H9 (cell line): ENCODE data around the gene NUBPL. TPM values are rescaled to one million over a fixed set of nuclear protein-coding genes. Genes with fewer than 3 reads are reported as not detected.

Experiments used
- DNase-seq: peaks from one replicate; pipeline ENCODE4 v3.0.0-alpha.2; 2017
- H2AFZ ChIP-seq: one replicate; pipeline ENCODE4 v1.6.1; 2013; ENCODE audit warnings: mild to moderate bottlenecking, low read length, control low read depth, moderate library complexity
- H2AK5ac ChIP-seq: 2 replicates; pipeline ENCODE4 v1.6.1; 2013; ENCODE audit warnings: low read length, control low read depth, mixed read lengths; ENCODE audit not compliant: insufficient read length
- H2BK120ac ChIP-seq: one replicate; pipeline ENCODE4 v1.6.1; 2013; ENCODE audit warnings: low read depth, mild to moderate bottlenecking, low read length, control low read depth, inconsistent platforms; ENCODE audit not compliant: poor library complexity, severe bottlenecking
- H2BK12ac ChIP-seq: 2 replicates; pipeline ENCODE4 v1.6.1; 2013; ENCODE audit warnings: low read length, control low read depth, mixed read lengths, low read depth; ENCODE audit not compliant: insufficient read length
- H2BK15ac ChIP-seq: 2 replicates; pipeline ENCODE4 v1.6.1; 2013; ENCODE audit warnings: low read depth, low read length, control low read depth
- H2BK20ac ChIP-seq: one replicate; pipeline ENCODE4 v1.6.1; 2013; ENCODE audit warnings: low read depth, mild to moderate bottlenecking, low read length, control low read depth, inconsistent platforms; ENCODE audit not compliant: poor library complexity, severe bottlenecking
- H2BK5ac ChIP-seq: 2 replicates; pipeline ENCODE4 v1.6.1; 2013; ENCODE audit warnings: low read length, control low read depth, mixed read lengths; ENCODE audit not compliant: insufficient read length
- H3K14ac ChIP-seq: 2 replicates; pipeline ENCODE4 v1.6.1; 2013; ENCODE audit warnings: low read length, control low read depth; ENCODE audit not compliant: insufficient read depth
- H3K18ac ChIP-seq: 2 replicates; pipeline ENCODE4 v1.6.1; 2013; ENCODE audit warnings: low read depth, mild to moderate bottlenecking, mixed read lengths, low read length, control low read depth; ENCODE audit not compliant: insufficient read length
- H3K23ac ChIP-seq: 2 replicates; pipeline ENCODE4 v1.6.1; 2013; ENCODE audit warnings: low read length, control low read depth, mixed read lengths, low read depth; ENCODE audit not compliant: insufficient read length
- H3K23me2 ChIP-seq: 2 replicates; pipeline ENCODE4 v1.6.1; 2013; ENCODE audit warnings: low read depth, mild to moderate bottlenecking, mixed read lengths, low read length, control low read depth; ENCODE audit not compliant: insufficient read length, poor library complexity, severe bottlenecking
- H3K27ac ChIP-seq: 2 replicates; pipeline ENCODE4 v1.5.1; 2013; ENCODE audit warnings: low read length, control low read depth, mixed read lengths, low read depth; ENCODE audit not compliant: insufficient read length
- H3K27me3 ChIP-seq: 2 replicates; pipeline ENCODE4 v1.6.1; 2013; ENCODE audit warnings: low read length, control low read depth, inconsistent platforms; ENCODE audit not compliant: insufficient read depth
- H3K4ac ChIP-seq: 2 replicates; pipeline ENCODE4 v1.6.1; 2013; ENCODE audit warnings: low read depth, mild to moderate bottlenecking, control low read depth, inconsistent platforms, low read length, moderate library complexity
- H3K4me1 ChIP-seq: 2 replicates; pipeline ENCODE4 v1.6.1; 2013; ENCODE audit warnings: low read length, control low read depth, inconsistent platforms; ENCODE audit not compliant: insufficient read depth
- H3K4me2 ChIP-seq: 2 replicates; pipeline ENCODE4 v1.6.1; 2013; ENCODE audit warnings: low read length, control low read depth, mixed read lengths; ENCODE audit not compliant: insufficient read length, insufficient read depth
- H3K56ac ChIP-seq: 2 replicates; pipeline ENCODE4 v1.6.1; 2013; ENCODE audit warnings: low read depth, mild to moderate bottlenecking, mixed read lengths, low read length, control low read depth; ENCODE audit not compliant: insufficient read length
- H3K79me1 ChIP-seq: 2 replicates; pipeline ENCODE4 v1.6.1; 2013; ENCODE audit warnings: low read depth, mild to moderate bottlenecking, moderate library complexity, low read length, control low read depth, inconsistent platforms; ENCODE audit not compliant: insufficient read depth, poor library complexity, severe bottlenecking
- H3K79me2 ChIP-seq: 2 replicates; pipeline ENCODE4 v1.6.1; 2013; ENCODE audit warnings: low read length, control low read depth, inconsistent platforms; ENCODE audit not compliant: insufficient read depth
- H3K9ac ChIP-seq: 2 replicates; pipeline ENCODE4 v1.6.1; 2013; ENCODE audit warnings: low read length, control low read depth, mixed read lengths; ENCODE audit not compliant: insufficient read length; ENCODE audit errors: extremely low read depth
- H3K9me3 ChIP-seq: one replicate; pipeline ENCODE4 v1.6.1; 2013; ENCODE audit warnings: low read depth, low read length, inconsistent platforms; ENCODE audit not compliant: control insufficient read depth
- H3T11ph ChIP-seq: one replicate; pipeline ENCODE4 v1.6.1; 2013; ENCODE audit warnings: mild to moderate bottlenecking, low read length, control low read depth, inconsistent platforms
- H4K20me1 ChIP-seq: one replicate; pipeline ENCODE4 v1.6.1; 2013; ENCODE audit not compliant: control insufficient read depth, insufficient read length, insufficient read depth
- H4K5ac ChIP-seq: 2 replicates; pipeline ENCODE4 v1.6.1; 2013; ENCODE audit warnings: low read depth, mild to moderate bottlenecking, mixed read lengths, low read length, control low read depth; ENCODE audit not compliant: insufficient read length
- H4K8ac ChIP-seq: replicated peaks from 2 replicates; pipeline ENCODE4 v1.6.1; 2013; ENCODE audit warnings: low read length, control low read depth, mixed read lengths, low read depth; ENCODE audit not compliant: insufficient read length
- H4K91ac ChIP-seq: 2 replicates; pipeline ENCODE4 v1.6.1; 2013; ENCODE audit warnings: low read depth, mild to moderate bottlenecking, moderate library complexity, mixed read lengths, low read length, control low read depth; ENCODE audit not compliant: insufficient read length
- H3K27ac Mint-ChIP-seq, 3 experiments: 2 replicates in 2 of 3; 3 replicates in 1 of 3; pipeline ENCODE4 v1.8.0; 2020 to 2021; ENCODE audit warnings: mixed read lengths in 3 of 3, mild to moderate bottlenecking in 1 of 3, moderate library complexity in 1 of 3
- H3K27me3 Mint-ChIP-seq: 2 replicates; pipeline ENCODE4 v1.8.0; 2021; ENCODE audit warnings: low read depth, mild to moderate bottlenecking, moderate library complexity, mixed read lengths
- H3K36me3 Mint-ChIP-seq, 3 experiments: 2 replicates in 2 of 3; 3 replicates in 1 of 3; pipeline ENCODE4 v1.8.0; 2020 to 2021; ENCODE audit warnings: low read depth in 3 of 3, mixed read lengths in 3 of 3; ENCODE audit not compliant: insufficient read depth in 1 of 3
- H3K4me1 Mint-ChIP-seq, 2 experiments: 2 replicates each; pipeline ENCODE4 v1.8.0; 2020; ENCODE audit warnings: mixed read lengths in 2 of 2
- H3K4me3 Mint-ChIP-seq, 2 experiments: 2 replicates in 1 of 2; 3 replicates in 1 of 2; pipeline ENCODE4 v1.8.0; 2020 to 2021; ENCODE audit warnings: mild to moderate bottlenecking in 2 of 2, mixed read lengths in 2 of 2, moderate library complexity in 1 of 2
- H3K9me3 Mint-ChIP-seq, 2 experiments: 2 replicates in 1 of 2; 3 replicates in 1 of 2; pipeline ENCODE4 v1.8.0; 2020; ENCODE audit warnings: mild to moderate bottlenecking in 2 of 2, mixed read lengths in 2 of 2, moderate library complexity in 1 of 2
- CTCF ChIP-seq: fragments of 200-600 bp; sonication (generic); conservative IDR thresholded peaks from 3 replicates; pipeline ENCODE4 v1.8.0; 2021; ENCODE audit warnings: antibody characterized with exemption, mild to moderate bottlenecking
- WGBS: extraction: QIAGEN DNeasy Blood & Tissue Kit; methylation state at CpG from one replicate; pipeline ENCODE4 v1.1.7; 2013; ENCODE audit warnings: missing lambda C conversion rate, low lambda C conversion rate, mixed read lengths; ENCODE audit not compliant: insufficient read length; ENCODE audit errors: extremely low coverage; 5-methylcytosine and 5-hydroxymethylcytosine counted together
- total RNA-seq: library from RNA; stranded (reverse); gene quantifications from 2 replicates; pipeline ENCODE4 v1.2.1, GENCODE V29; 2021

The NUBPL gene
- total RNA-seq, 1 experiment from 2014 or later = 14.8 TPM

- peaks cover 5 to 9% of the 10 kb centered on the region in 2 experiments; a peak in 3 of 4 replicates for H3K4me1 Mint-ChIP-seq
These were observed 3.0 kb downstream of the NUBPL start for GRCh38 chr14:31564194-31564593.

More at GRCh38 chr14:31564194-31564593, 3.0 kb downstream of the NUBPL start:
- no peak overlapping the region for H3K4ac ChIP-seq
- Mint-ChIP-seq H3K27me3 (peaks cover 3% of the 10 kb centered on the region; the same call in 1 of the 2 replicates), H3K9me3 (peaks cover 6 to 8% of the 10 kb centered on the region in 2 experiments; a peak in 4 of 5 replicates), H3K27ac (no peak overlapping the region), H3K36me3 (peaks cover 0 to 2% (median 0%) of the 10 kb centered on the region in 3 experiments; a peak in 2 of 7 replicates), H3K4me3 (no peak overlapping the region)
- no peak overlapping the region for H3K23ac ChIP-seq
- H3K4me1 ChIP-seq = no peaks in the 10 kb centered on the region
- no peaks in the 10 kb centered on the region for H4K20me1 ChIP-seq
- H2BK12ac ChIP-seq = no peak overlapping the region
- no peak overlapping the region for H2AFZ ChIP-seq
- H3K56ac ChIP-seq = no peak overlapping the region
- no peak overlapping the region for H4K91ac ChIP-seq
- no peak for DNase-seq
- no peak for TF ChIP-seq CTCF
- H3K4me2 ChIP-seq = no peak overlapping the region
- no peak overlapping the region for H2BK5ac ChIP-seq
- no peak overlapping the region for H2BK20ac ChIP-seq
- no peak overlapping the region for H2AK5ac ChIP-seq
- no peaks in the 10 kb centered on the region for H3K79me2 ChIP-seq
- H4K8ac ChIP-seq = no peak overlapping the region
- H3K27ac ChIP-seq = no peak overlapping the region
- H3K9me3 ChIP-seq = no peaks in the 10 kb centered on the region
- no peak overlapping the region for H2BK120ac ChIP-seq
- no peak overlapping the region for H2BK15ac ChIP-seq
- no peak overlapping the region for H3T11ph ChIP-seq
- no peaks in the 10 kb centered on the region for H3K79me1 ChIP-seq
- H3K27me3 ChIP-seq = no peaks in the 10 kb centered on the region
- no peak overlapping the region for H3K9ac ChIP-seq
- H3K14ac ChIP-seq = no peak overlapping the region
- H3K23me2 ChIP-seq = no peaks in the 10 kb centered on the region
- no peak overlapping the region for H3K18ac ChIP-seq
- no peak overlapping the region for H4K5ac ChIP-seq
- WGBS = no CpG with 5 or more reads among the region's 2 CpGs
